ENCODE measurements around the gene BRD4.

DNA sequence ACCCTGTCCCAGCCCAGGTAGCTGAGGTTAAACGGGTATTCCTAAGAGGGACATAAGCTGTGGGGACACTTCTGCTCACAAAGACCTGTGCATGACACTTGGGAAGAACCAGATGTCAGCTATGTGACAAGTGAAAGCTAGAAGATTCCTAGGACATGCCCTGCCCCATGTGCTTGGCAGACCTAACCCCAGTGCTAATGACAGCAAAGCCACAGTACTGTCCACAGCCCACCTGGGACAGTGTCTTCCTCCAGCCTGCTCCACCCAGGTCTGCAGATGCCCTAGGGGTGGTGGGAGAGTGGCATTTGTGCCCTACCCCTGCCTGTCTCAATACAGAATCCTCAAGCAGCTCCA, 81.7 kb downstream of the BRD4 start:
- TF ChIP-seq, protein P1, sequence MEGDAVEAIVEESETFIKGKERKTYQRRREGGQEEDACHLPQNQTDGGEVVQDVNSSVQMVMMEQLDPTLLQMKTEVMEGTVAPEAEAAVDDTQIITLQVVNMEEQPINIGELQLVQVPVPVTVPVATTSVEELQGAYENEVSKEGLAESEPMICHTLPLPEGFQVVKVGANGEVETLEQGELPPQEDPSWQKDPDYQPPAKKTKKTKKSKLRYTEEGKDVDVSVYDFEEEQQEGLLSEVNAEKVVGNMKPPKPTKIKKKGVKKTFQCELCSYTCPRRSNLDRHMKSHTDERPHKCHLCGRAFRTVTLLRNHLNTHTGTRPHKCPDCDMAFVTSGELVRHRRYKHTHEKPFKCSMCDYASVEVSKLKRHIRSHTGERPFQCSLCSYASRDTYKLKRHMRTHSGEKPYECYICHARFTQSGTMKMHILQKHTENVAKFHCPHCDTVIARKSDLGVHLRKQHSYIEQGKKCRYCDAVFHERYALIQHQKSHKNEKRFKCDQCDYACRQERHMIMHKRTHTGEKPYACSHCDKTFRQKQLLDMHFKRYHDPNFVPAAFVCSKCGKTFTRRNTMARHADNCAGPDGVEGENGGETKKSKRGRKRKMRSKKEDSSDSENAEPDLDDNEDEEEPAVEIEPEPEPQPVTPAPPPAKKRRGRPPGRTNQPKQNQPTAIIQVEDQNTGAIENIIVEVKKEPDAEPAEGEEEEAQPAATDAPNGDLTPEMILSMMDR (IDR thresholded peaks at IDR 0.05; ENCODE audit: low read depth, low read length, poor library complexity, severe bottlenecking) = no peak
- TF ChIP-seq EZH2phosphoT487 (IDR thresholded peaks at IDR 0.05; ENCODE audit: borderline replicate concordance, low read length) = no peak

Data from DOHH2 (cell line).